ENCODE measurements around the gene KRT75. TPM values are rescaled to one million over a fixed set of nuclear protein-coding genes. Genes with fewer than 3 reads are reported as not detected.

Gene KRT75
- polyA plus RNA-seq, 3 donors, result not detected

GRCh38 chr12:52401926-52402325, 32.2 kb downstream of the KRT75 start:
- no peak for DNase-seq (ENCODE audit: extremely low read depth in 1 of 11, low read depth in 9 of 11, low spot score in 4 of 11)

GRCh38 chr12:52401526-52401925, 32.6 kb downstream of the KRT75 start:
- DNase-seq (ENCODE audit: extremely low read depth in 1 of 11, low read depth in 9 of 11, low spot score in 4 of 11), result no peak

GRCh38 chr12:52400906-52401305, 33.3 kb downstream of the KRT75 start:
- no peak for DNase-seq (ENCODE audit: extremely low read depth in 1 of 11, low read depth in 9 of 11, low spot score in 4 of 11)

- no peak for DNase-seq (ENCODE audit: extremely low read depth in 1 of 11, low read depth in 9 of 11, low spot score in 4 of 11)
Observed at GRCh38 chr12:52399756-52400155, 34.4 kb downstream of the KRT75 start.

GRCh38 chr12:52398176-52398575, 36.0 kb downstream of the KRT75 start:
- DNase-seq (ENCODE audit: extremely low read depth in 1 of 11, low read depth in 9 of 11, low spot score in 4 of 11), result no peak

- DNase-seq (ENCODE audit: extremely low read depth in 1 of 11, low read depth in 9 of 11, low spot score in 4 of 11), result no peak
Observed at GRCh38 chr12:52396656-52397055, 37.5 kb downstream of the KRT75 start.

GRCh38 chr12:52395761-52396434, 38.3 kb downstream of the KRT75 start:
- no peak for DNase-seq (ENCODE audit: extremely low read depth in 1 of 11, low read depth in 9 of 11, low spot score in 4 of 11)

GRCh38 chr12:52394836-52395405, 39.2 kb downstream of the KRT75 start:
- DNase-seq (ENCODE audit: extremely low read depth in 1 of 11, low read depth in 9 of 11, low spot score in 4 of 11), result no peak

GRCh38 chr12:52392465-52393007, 41.6 kb downstream of the KRT75 start:
- no peak for DNase-seq (ENCODE audit: extremely low read depth in 1 of 11, low read depth in 9 of 11, low spot score in 4 of 11)

GRCh38 chr12:52391618-52392002, 42.6 kb downstream of the KRT75 start:
- no peak for DNase-seq (ENCODE audit: extremely low read depth in 1 of 11, low read depth in 9 of 11, low spot score in 4 of 11)

GRCh38 chr12:52390739-52391617, 43.2 kb downstream of the KRT75 start:
- no peak for DNase-seq (ENCODE audit: extremely low read depth in 1 of 11, low read depth in 9 of 11, low spot score in 4 of 11)

- DNase-seq (ENCODE audit: extremely low read depth in 1 of 11, low read depth in 9 of 11, low spot score in 4 of 11), result no peak
Observed at GRCh38 chr12:52389313-52390207, 44.6 kb downstream of the KRT75 start.

GRCh38 chr12:52387859-52388258, 46.3 kb downstream of the KRT75 start:
- DNase-seq (ENCODE audit: extremely low read depth in 1 of 11, low read depth in 9 of 11, low spot score in 4 of 11), result no peak

- DNase-seq (ENCODE audit: extremely low read depth in 1 of 11, low read depth in 9 of 11, low spot score in 4 of 11), result no peak
Observed at GRCh38 chr12:52385226-52385702, 48.9 kb downstream of the KRT75 start, which contains the start of gene KRT84. Gene KRT84, minus strand, starts transcription at chr12:52385652. Its CDS starts 67 bp downstream, at chr12:52385585.

- DNase-seq (ENCODE audit: extremely low read depth in 1 of 11, low read depth in 9 of 11, low spot score in 4 of 11), result no peak
Observed at GRCh38 chr12:52383331-52383730, 50.8 kb downstream of the KRT75 start.

- no peak for DNase-seq (ENCODE audit: extremely low read depth in 1 of 11, low read depth in 9 of 11, low spot score in 4 of 11)
Observed at GRCh38 chr12:52382854-52383253, 51.3 kb downstream of the KRT75 start.

- DNase-seq (ENCODE audit: extremely low read depth in 1 of 11, low read depth in 9 of 11, low spot score in 4 of 11), result no peak
Observed at GRCh38 chr12:52381206-52381605, 53.0 kb downstream of the KRT75 start.

GRCh38 chr12:52380271-52380694, 53.9 kb downstream of the KRT75 start:
- DNase-seq (ENCODE audit: extremely low read depth in 1 of 11, low read depth in 9 of 11, low spot score in 4 of 11), result no peak

GRCh38 chr12:52379536-52379935, 54.6 kb downstream of the KRT75 start:
- no peak for DNase-seq (ENCODE audit: extremely low read depth in 1 of 11, low read depth in 9 of 11, low spot score in 4 of 11)
